Medulla oblongata (tissue), 1 donor: ENCODE data around the gene ZNF681.
"Not testable (repeated sequence)": the region's sequence is repeated elsewhere in the genome, so short reads cannot be mapped to it uniquely, and the experiment has no call there.

Experiments
- DNase-seq: peaks from one replicate; pipeline ENCODE4 v3.0.0-alpha.2; 2015; ENCODE audit errors: extremely low spot score

Gene ZNF681

DNA sequence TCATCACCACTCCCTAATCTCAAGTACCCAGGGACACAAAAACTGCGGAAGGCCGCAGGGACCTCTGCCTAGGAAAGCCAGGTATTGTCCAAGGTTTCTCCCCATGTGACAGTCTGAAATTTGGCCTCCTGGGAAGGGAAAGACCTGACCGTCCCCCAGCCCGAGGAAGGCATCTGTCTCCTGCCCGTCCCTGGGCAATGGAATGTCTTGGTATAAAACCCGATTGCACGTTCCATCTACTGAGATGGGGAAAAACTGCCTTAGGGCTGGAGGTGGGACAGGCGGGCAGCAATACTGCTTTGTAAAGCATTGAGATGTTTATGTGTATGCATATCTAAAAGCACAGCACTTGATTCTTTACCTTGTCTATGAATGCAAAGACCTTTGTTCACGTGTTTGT is 65.8 kb downstream of the ZNF681 start:
- not testable (repeated sequence) for DNase-seq
